ENCODE data around the gene SHMT2. TPM values are rescaled to one million over a fixed set of nuclear protein-coding genes. Genes with fewer than 3 reads are reported as not detected.

SHMT2 gene
- total RNA-seq, 4 donors from 2014 or later = 41.3 to 107 (median 46.4) TPM

DNA sequence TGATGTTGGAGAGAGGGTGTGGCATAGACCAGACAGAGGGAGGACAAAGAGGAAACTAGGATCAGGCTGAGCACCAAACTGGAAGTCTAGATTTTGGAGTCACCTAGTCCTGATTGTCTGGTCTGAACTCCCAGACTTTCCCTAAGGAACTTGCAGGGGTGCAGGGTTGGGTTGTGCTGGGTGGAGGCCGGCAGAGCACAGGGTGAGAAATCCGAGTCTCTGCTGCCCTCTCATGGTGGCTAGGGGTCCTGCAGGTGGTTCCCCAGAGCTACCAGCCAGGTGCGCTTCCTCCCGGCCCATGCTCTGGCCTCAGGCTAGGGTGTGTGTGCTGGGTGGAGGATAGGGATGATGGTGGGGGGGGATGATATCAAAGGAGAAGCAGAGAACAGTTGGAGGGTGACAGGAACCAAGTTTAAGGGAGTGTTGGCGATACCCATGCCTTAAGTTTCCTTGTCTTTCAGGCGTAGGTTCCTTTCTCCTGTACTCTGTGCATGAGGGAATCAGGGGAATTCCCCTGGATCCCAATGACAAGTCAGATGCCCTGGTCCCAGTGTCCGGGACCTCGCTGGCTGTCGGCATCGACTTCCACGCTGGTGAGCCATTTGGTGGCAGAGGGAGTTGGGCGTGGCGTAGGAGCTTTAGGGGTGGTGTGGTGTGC, 46.5 kb upstream of the SHMT2 start:
- ATAC-seq = peak; percentile 77 to 93
- TF ChIP-seq POLR2A (IDR thresholded peaks at IDR 0.05) = no peak
- TF ChIP-seq, protein P1, sequence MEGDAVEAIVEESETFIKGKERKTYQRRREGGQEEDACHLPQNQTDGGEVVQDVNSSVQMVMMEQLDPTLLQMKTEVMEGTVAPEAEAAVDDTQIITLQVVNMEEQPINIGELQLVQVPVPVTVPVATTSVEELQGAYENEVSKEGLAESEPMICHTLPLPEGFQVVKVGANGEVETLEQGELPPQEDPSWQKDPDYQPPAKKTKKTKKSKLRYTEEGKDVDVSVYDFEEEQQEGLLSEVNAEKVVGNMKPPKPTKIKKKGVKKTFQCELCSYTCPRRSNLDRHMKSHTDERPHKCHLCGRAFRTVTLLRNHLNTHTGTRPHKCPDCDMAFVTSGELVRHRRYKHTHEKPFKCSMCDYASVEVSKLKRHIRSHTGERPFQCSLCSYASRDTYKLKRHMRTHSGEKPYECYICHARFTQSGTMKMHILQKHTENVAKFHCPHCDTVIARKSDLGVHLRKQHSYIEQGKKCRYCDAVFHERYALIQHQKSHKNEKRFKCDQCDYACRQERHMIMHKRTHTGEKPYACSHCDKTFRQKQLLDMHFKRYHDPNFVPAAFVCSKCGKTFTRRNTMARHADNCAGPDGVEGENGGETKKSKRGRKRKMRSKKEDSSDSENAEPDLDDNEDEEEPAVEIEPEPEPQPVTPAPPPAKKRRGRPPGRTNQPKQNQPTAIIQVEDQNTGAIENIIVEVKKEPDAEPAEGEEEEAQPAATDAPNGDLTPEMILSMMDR (IDR thresholded peaks at IDR 0.05 in 4 of 5, conservative IDR thresholded peaks at IDR 0.05 in 1 of 5) = peak; percentile 86 to 91 (median 89)

DNA sequence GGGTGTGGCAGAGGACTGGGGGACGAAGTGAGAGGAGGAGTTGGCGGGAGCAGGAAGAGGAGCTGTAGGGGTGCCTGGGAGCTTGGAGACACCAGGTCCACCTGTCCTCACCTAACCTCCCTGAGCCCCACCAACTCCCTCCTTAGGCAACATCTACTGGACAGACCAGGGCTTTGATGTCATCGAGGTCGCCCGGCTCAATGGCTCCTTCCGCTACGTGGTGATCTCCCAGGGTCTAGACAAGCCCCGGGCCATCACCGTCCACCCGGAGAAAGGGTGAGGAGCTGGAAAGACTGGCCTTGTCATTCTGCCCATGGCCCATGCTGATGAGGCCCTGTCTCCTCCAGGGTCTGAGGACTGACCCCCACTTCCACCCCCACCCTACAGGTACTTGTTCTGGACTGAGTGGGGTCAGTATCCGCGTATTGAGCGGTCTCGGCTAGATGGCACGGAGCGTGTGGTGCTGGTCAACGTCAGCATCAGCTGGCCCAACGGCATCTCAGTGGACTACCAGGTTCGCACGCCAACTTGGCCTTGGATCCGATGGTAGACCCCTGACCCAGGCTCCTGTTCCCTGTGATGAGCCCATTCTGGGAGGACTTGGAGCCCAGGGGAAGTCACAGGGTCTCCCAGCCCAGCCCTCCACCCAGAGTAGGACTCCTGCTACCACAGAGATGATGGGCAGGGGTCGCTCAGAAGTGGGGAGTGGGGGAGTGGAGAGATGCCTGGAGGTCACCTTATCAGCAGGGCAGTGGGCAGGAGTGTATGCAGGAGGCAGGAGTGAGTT, 45.4 kb upstream of the SHMT2 start:
- intact Hi-C loops (cut with DNase I; ENCODE audit: low total_unique reads) (loop anchor here (1.0 to 2.0 kb wide), 2 partner anchors 60 to 115 kb away; no protein-coding TSS in a partner anchor), in situ Hi-C loops (cut with MboI; ENCODE audit: low sequenced_read_pairs in 4 of 4) (loop anchor here in 3 of 4 donors (5.0 to 10.0 kb wide), 2 partner anchors 62 to 119 kb away; no protein-coding TSS in a partner anchor)
- Histone ChIP-seq H3K27me3 (no peaks in the 10 kb centered on the region), H3K36me3 (no peaks in the 10 kb centered on the region), H3K4me1 (no peaks in the 10 kb centered on the region), H3K27ac (no peak overlapping the region), H3K9me3 (no peaks in the 10 kb centered on the region), H3K4me3 (no peak overlapping the region)
- no peak for TF ChIP-seq POLR2A (IDR thresholded peaks at IDR 0.05)
- TF ChIP-seq, protein P1 (IDR thresholded peaks at IDR 0.05 in 4 of 5, conservative IDR thresholded peaks at IDR 0.05 in 1 of 5) = no peak
- no peak for DNase-seq
- no peak for ATAC-seq

More for the DNA sequence above, 46.5 kb upstream of the SHMT2 start:
- H3K4me1 ChIP-seq = no peaks in the 10 kb centered on the region
- H3K27me3 ChIP-seq = no peaks in the 10 kb centered on the region
- no peak overlapping the region for H3K4me3 ChIP-seq
- in situ Hi-C loops (cut with MboI; ENCODE audit: low sequenced_read_pairs in 4 of 4) (loop anchor here in 3 of 4 donors (5.0 to 10.0 kb wide), 2 partner anchors 61 to 118 kb away; no protein-coding TSS in a partner anchor), intact Hi-C loops (cut with DNase I; ENCODE audit: low total_unique reads) (loop anchor here (1.0 to 2.0 kb wide), 2 partner anchors 59 to 114 kb away; no protein-coding TSS in a partner anchor)
- peak; percentile 35 to 62 for DNase-seq
- no peaks in the 10 kb centered on the region for H3K36me3 ChIP-seq
- H3K9me3 ChIP-seq = no peaks in the 10 kb centered on the region
- no peak overlapping the region for H3K27ac ChIP-seq

DNA sequence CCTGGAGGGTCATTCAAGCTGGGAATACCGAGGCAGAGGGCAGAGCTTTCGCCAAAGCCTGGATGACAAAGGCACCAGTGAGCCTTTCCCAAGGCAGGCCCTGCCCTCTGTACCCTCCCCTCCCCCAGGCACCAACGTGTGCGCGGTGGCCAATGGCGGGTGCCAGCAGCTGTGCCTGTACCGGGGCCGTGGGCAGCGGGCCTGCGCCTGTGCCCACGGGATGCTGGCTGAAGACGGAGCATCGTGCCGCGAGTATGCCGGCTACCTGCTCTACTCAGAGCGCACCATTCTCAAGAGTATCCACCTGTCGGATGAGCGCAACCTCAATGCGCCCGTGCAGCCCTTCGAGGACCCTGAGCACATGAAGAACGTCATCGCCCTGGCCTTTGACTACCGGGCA, 44.1 kb upstream of the SHMT2 start:
- no peaks in the 10 kb centered on the region for H3K9me3 ChIP-seq
- intact Hi-C loops (cut with DNase I; ENCODE audit: low total_unique reads) = no loop called here
- no peaks in the 10 kb centered on the region for H3K36me3 ChIP-seq
- H3K27ac ChIP-seq = no peak overlapping the region
- no peak overlapping the region for H3K4me3 ChIP-seq
- ATAC-seq (no peak), DNase-seq (no peak)
- in situ Hi-C loops (cut with MboI; ENCODE audit: low sequenced_read_pairs in 4 of 4) = loop anchor here in 1 of 4 donors (10.0 kb wide), 1 partner anchor 121 kb away; no protein-coding TSS in a partner anchor
- no peaks in the 10 kb centered on the region for H3K4me1 ChIP-seq
- TF ChIP-seq POLR2A (IDR thresholded peaks at IDR 0.05) = no peak
- TF ChIP-seq, protein P1 (IDR thresholded peaks at IDR 0.05 in 4 of 5, conservative IDR thresholded peaks at IDR 0.05 in 1 of 5) = no peak
- no peaks in the 10 kb centered on the region for H3K27me3 ChIP-seq

DNA sequence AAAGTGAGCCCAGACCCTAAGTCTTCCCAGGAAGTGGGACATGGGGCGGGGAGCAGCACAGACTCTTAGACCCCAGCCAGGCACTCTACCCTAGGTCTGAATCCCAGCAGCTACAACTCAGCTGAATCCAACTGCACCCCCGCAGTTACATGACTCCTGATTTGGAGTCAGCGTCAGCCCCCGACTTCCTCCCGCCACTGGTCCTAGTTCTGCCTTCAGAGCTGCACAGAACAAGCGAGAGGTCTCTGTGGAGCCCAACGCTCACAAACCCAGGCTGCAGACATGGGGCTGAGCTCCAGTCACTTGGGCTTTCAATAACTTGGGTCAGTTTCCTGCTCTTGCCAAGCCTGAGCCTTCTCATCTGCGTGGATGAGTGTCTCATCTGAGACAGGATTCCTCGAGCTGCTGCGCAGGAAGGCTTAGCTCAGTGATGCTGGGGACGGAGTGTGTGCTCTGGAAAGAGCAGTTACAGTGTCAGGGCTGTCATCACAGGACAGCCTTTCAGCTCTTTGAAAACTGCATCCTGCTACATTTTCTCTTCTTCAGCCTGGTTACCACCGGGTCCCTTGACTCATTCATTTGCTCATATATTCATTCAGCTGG, 43.5 kb upstream of the SHMT2 start:
- ATAC-seq = no peak
- Histone ChIP-seq H3K27ac (no peak overlapping the region), H3K27me3 (no peaks in the 10 kb centered on the region), H3K4me3 (no peak overlapping the region), H3K4me1 (no peaks in the 10 kb centered on the region), H3K9me3 (no peaks in the 10 kb centered on the region), H3K36me3 (no peaks in the 10 kb centered on the region)
- intact Hi-C loops (cut with DNase I; ENCODE audit: low total_unique reads) = no loop called here
- no peak for DNase-seq
- TF ChIP-seq POLR2A (IDR thresholded peaks at IDR 0.05) = no peak
- TF ChIP-seq, protein P1 (IDR thresholded peaks at IDR 0.05 in 4 of 5, conservative IDR thresholded peaks at IDR 0.05 in 1 of 5) = no peak
- in situ Hi-C loops (cut with MboI; ENCODE audit: low sequenced_read_pairs in 4 of 4) = loop anchor here in 1 of 4 donors (10.0 kb wide), 1 partner anchor 121 kb away; no protein-coding TSS in a partner anchor

All from gastrocnemius medialis (tissue), 4 donors.